GM12878 (cell line): Measurements from ENCODE around the gene CHRNB2. TPM values are rescaled to one million over a fixed set of nuclear protein-coding genes. Genes with fewer than 3 reads are reported as not detected.

ENCODE experiments used
- ATAC-seq: fragments of 200-7000 bp; cut with Tn5 transposase; 3 replicates; pipeline ENCODE4 v1.9.1; 2020; ENCODE audit warnings: mild to moderate bottlenecking, moderate library complexity
- BruUV-seq: library from RNA; stranded (reverse); fragments of 400-500 nt; replicated peaks from 2 replicates; lab custom pipeline; 2021; lab: Mats Ljungman, UMichigan
- CTCF ChIA-PET: fragments of 300-600 bp; sonication (Branson Sonifier 250); formaldehyde crosslinking; extraction: SDS; loops from one replicate; lab custom pipeline; 2021; ENCODE audit warnings: inconsistent platforms; lab: Yijun Ruan, JAX
- POLR2A ChIA-PET: fragments of 350-600 bp; formaldehyde crosslinking; extraction: SDS; loops from one replicate; lab custom pipeline; 2021; ENCODE audit warnings: inconsistent platforms; lab: Charles Lee
- RAD21 ChIA-PET: fragments of 300-600 bp; sonication (Branson Sonifier 250); formaldehyde crosslinking; loops from one replicate; lab custom pipeline; 2023; ENCODE audit warnings: antibody characterized with exemption; ENCODE audit not compliant: unreplicated experiment; lab: Charles Lee
- SMC1A ChIA-PET: fragments of 300-600 bp; sonication (Branson Sonifier 250); formaldehyde crosslinking; loops from one replicate; lab custom pipeline; 2023; ENCODE audit not compliant: unreplicated experiment, uncharacterized antibody; lab: Charles Lee
- DNase-seq: peaks from one replicate; pipeline ENCODE4 v3.0.0-alpha.2; 2011; ENCODE audit warnings: low read depth, low spot score
- FAIRE-seq: peaks from 3 replicates; lab custom pipeline; 2011; peaks lifted over from hg19 to GRCh38; lab: Jason Lieb, UNC
- H2AFZ ChIP-seq: 2 replicates; pipeline ENCODE4 v1.6.0; 2011; ENCODE audit warnings: low read depth, low read length, control low read depth; ENCODE audit not compliant: control insufficient read depth
- H3K27ac ChIP-seq: 2 replicates; pipeline ENCODE4 v1.5.1; 2011; ENCODE audit warnings: control low read depth; ENCODE audit not compliant: control insufficient read depth, insufficient read depth
- H3K27me3 ChIP-seq, 2 experiments: replicated peaks in 1 of 2; 2 replicates each; pipeline versions ENCODE4 v1.6.0 to v1.6.1; 2011; ENCODE audit warnings: low read length in 1 of 2; ENCODE audit not compliant: control insufficient read depth in 2 of 2, insufficient read depth in 2 of 2
- H3K36me3 ChIP-seq, 2 experiments: 2 replicates each; pipeline ENCODE4 v1.5.1; 2011; ENCODE audit warnings: low read length in 1 of 2; ENCODE audit not compliant: control insufficient read depth in 2 of 2, insufficient read depth in 2 of 2
- H3K4me1 ChIP-seq: 2 replicates; pipeline ENCODE4 v1.6.1; 2011; ENCODE audit warnings: mild to moderate bottlenecking, low read length, moderate library complexity, mixed read lengths; ENCODE audit not compliant: control insufficient read depth, insufficient read depth
- H3K4me2 ChIP-seq: 2 replicates; pipeline ENCODE4 v1.6.0; 2011; ENCODE audit warnings: control low read depth; ENCODE audit not compliant: control insufficient read depth, insufficient read depth
- H3K4me3 ChIP-seq: fragments of 200-600 bp; sonication (generic); 2 replicates; pipeline ENCODE4 v1.5.1; 2016
- H3K79me2 ChIP-seq: 2 replicates; pipeline ENCODE4 v1.6.0; 2011; ENCODE audit warnings: low read length; ENCODE audit not compliant: control insufficient read depth, insufficient read depth
- H3K9ac ChIP-seq: 2 replicates; pipeline ENCODE4 v1.8.0; 2011; ENCODE audit warnings: low read length, control low read depth, mixed read lengths; ENCODE audit not compliant: control insufficient read depth, insufficient read depth
- H3K9me3 ChIP-seq: replicated peaks from 3 replicates; pipeline ENCODE4 v1.5.1; 2011; ENCODE audit warnings: mild to moderate bottlenecking, low read length; ENCODE audit not compliant: control insufficient read depth, insufficient read depth
- H4K20me1 ChIP-seq: 2 replicates; pipeline ENCODE4 v1.6.0; 2011; ENCODE audit not compliant: control insufficient read depth, insufficient read depth
- CREM ChIP-seq: IDR thresholded peaks from 2 replicates; pipeline ENCODE4 v1.6.1; 2014; ENCODE audit warnings: antibody characterized with exemption, low read depth
- IKZF1 ChIP-seq: fragments of 450-650 bp; conservative IDR thresholded peaks from 2 replicates; pipeline ENCODE4 v1.6.1; 2017; ENCODE audit warnings: antibody characterized with exemption, mild to moderate bottlenecking
- JUND ChIP-seq: IDR thresholded peaks from 2 replicates; pipeline ENCODE4 v1.6.1; 2012; ENCODE audit warnings: low read depth, mild to moderate bottlenecking, low read length, improper control_type of control experiment, moderate library complexity
- NR2C1 ChIP-seq: fragments of 450-650 bp; IDR thresholded peaks from 2 replicates; pipeline ENCODE4 v1.6.1; 2017; ENCODE audit warnings: antibody characterized with exemption, mild to moderate bottlenecking, moderate library complexity
- PBX3 ChIP-seq: IDR thresholded peaks from 2 replicates; pipeline ENCODE4 v1.6.1; 2011; ENCODE audit warnings: mild to moderate bottlenecking, low read depth, low read length, moderate library complexity; ENCODE audit not compliant: insufficient replicate concordance
- POLR2A ChIP-seq: IDR thresholded peaks from 2 replicates; pipeline ENCODE4 v1.6.1; 2011; ENCODE audit warnings: low read depth, mild to moderate bottlenecking, low read length
- POU2F2 ChIP-seq: IDR thresholded peaks from 3 replicates; pipeline ENCODE4 v1.6.1; 2011; ENCODE audit warnings: low read depth, mild to moderate bottlenecking, low read length, borderline replicate concordance
- RELB ChIP-seq: fragments of 450-650 bp; IDR thresholded peaks from 2 replicates; pipeline ENCODE4 v1.6.1; 2017; ENCODE audit warnings: low read depth, mild to moderate bottlenecking, moderate library complexity
- SIN3A ChIP-seq: IDR thresholded peaks from 2 replicates; pipeline ENCODE4 v1.6.1; 2012; ENCODE audit warnings: low read depth, low read length, improper control_type of control experiment
- ZZZ3 ChIP-seq: IDR thresholded peaks from 2 replicates; pipeline ENCODE4 v1.6.1; 2011; ENCODE audit warnings: low read depth; ENCODE audit not compliant: control insufficient read depth, insufficient read length
- WGBS: methylation state at CpG from one replicate; pipeline ENCODE4 v1.1.6; 2016; ENCODE audit warnings: low lambda C conversion rate; ENCODE audit not compliant: insufficient replicate concordance, insufficient coverage; ENCODE audit errors: missing lambda C conversion rate; 5-methylcytosine and 5-hydroxymethylcytosine counted together
- in situ Hi-C: fragments of 300-500 bp; cut with MboI; formaldehyde crosslinking; loops from 9 replicates; pipeline ENCODE4 v1.14.3; 2018; ENCODE audit warnings: mixed read lengths
- intact Hi-C: fragments of 100-400 bp; cut with micrococcal nuclease; formaldehyde crosslinking; loops from one replicate; pipeline ENCODE4 v1.14.2; 2022; ENCODE audit not compliant: unreplicated experiment
- polyA plus RNA-seq, 11 experiments: library from polyadenylated mRNA; depleted of rRNA in 4 of 11; unstranded in 6 of 11; stranded (reverse) in 5 of 11; fragments of >200 nt; fragmentation: Nextera tagmentation in 4 of 11; fragmentation: Illumina TruSeq in 1 of 11; extraction: Ambion mirVana in 4 of 11; extraction: Trizol in 1 of 11; gene quantifications; 1 replicate in 1 of 11; 2 replicates in 10 of 11; pipeline versions ENCODE4 v1.2.1 to v1.2.3, GENCODE V29; 2011 to 2016; ENCODE audit warnings: inconsistent platforms in 2 of 11, missing spikeins in 2 of 11, low read depth in 1 of 11
- total RNA-seq, 4 experiments: library from RNA; depleted of rRNA in 3 of 4; stranded (reverse); fragments of >200 nt in 3 of 4; fragmentation: Illumina TruSeq in 1 of 4; extraction: Trizol in 1 of 4; gene quantifications; 2 replicates each; pipeline versions ENCODE4 v1.2.1 to v1.2.3, GENCODE V29; 2013 to 2021

The CHRNB2 gene
- total and polyA plus RNA-seq, 10 of the 15 experiments (the other 5 are each of a cell fraction or from before 2014, with no cell fraction given), result 0.01 to 0.11 (median 0.03) TPM; not detected in 6

GRCh38 chr1:154581766-154582165, 14.2 kb downstream of the CHRNB2 start:
- intact Hi-C loops, result no loop called here
- no peak for FAIRE-seq
- in situ Hi-C loops, result no loop called here

GRCh38 chr1:154582885-154583284, 15.3 kb downstream of the CHRNB2 start:
- Histone ChIP-seq H2AFZ (no peak overlapping the region), H3K27me3 (no peaks in the 10 kb centered on the region), H3K27ac (no peak overlapping the region), H3K36me3 (peaks cover 50 to 58% of the 10 kb centered on the region in 2 experiments), H3K4me2 (no peak overlapping the region), H4K20me1 (peaks cover 6% of the 10 kb centered on the region; the same call in 1 of the 2 replicates), H3K4me3 (no peak overlapping the region), H3K9ac (no peak overlapping the region), H3K9me3 (no peaks in the 10 kb centered on the region), H3K4me1 (peaks cover 12% of the 10 kb centered on the region), H3K79me2 (no peaks in the 10 kb centered on the region)
- intact Hi-C loops (no loop called here), in situ Hi-C loops (no loop called here)
- CTCF ChIA-PET, result no interaction called here
- POLR2A ChIA-PET, result interaction anchor here (0.6 kb wide), 1 partner anchor 571 kb away, joined by 4 read pairs; no protein-coding TSS in a partner anchor
- SMC1A ChIA-PET, result no interaction called here
- no peak for TF ChIP-seq IKZF1
- TF ChIP-seq POLR2A, result peak; percentile 37; the same call in 1 of the 2 replicates
- TF ChIP-seq RELB, result no peak
- RAD21 ChIA-PET, result no interaction called here
- over 99% methylated on average over 6 of the region's 6 CpGs for WGBS
- BruUV-seq, result no TSS peak
- no peak for ATAC-seq
- no peak for FAIRE-seq
- DNase-seq, result no peak

More at GRCh38 chr1:154581766-154582165, 14.2 kb downstream of the CHRNB2 start:
- no TSS peak for BruUV-seq
- POLR2A ChIA-PET, result no interaction called here
- Histone ChIP-seq H3K9me3 (no peaks in the 10 kb centered on the region), H2AFZ (no peak overlapping the region), H3K4me2 (no peak overlapping the region), H3K27me3 (no peaks in the 10 kb centered on the region), H3K4me3 (no peak overlapping the region), H3K9ac (no peak overlapping the region), H3K79me2 (no peaks in the 10 kb centered on the region), H3K27ac (no peak overlapping the region), H3K4me1 (peaks cover 12% of the 10 kb centered on the region), H3K36me3 (peaks cover 45 to 49% of the 10 kb centered on the region in 2 experiments), H4K20me1 (peaks cover 4% of the 10 kb centered on the region; the same call in 1 of the 2 replicates)
- CTCF ChIA-PET, result interaction anchor here (1.3 kb wide), 1 partner anchor 22 kb away, joined by 3 read pairs; no protein-coding TSS in a partner anchor
- SMC1A ChIA-PET, result no interaction called here
- 86% methylated on average over 3 of the region's 3 CpGs for WGBS
- ATAC-seq, result no peak
- no peak for DNase-seq
- no peak for TF ChIP-seq ZZZ3
- no peak for TF ChIP-seq CREM
- no peak for TF ChIP-seq PBX3
- TF ChIP-seq JUND, result no peak
- no peak for TF ChIP-seq SIN3A
- TF ChIP-seq POU2F2, result no peak
- TF ChIP-seq NR2C1, result no peak
- RAD21 ChIA-PET, result no interaction called here
